CD8-positive, alpha-beta memory T cell (primary cell): ENCODE measurements around the gene ETV6. TPM values are rescaled to one million over a fixed set of nuclear protein-coding genes. Genes with fewer than 3 reads are reported as not detected.

ENCODE experiments used
- CTCF ChIA-PET: fragments of 350-600 bp; sonication (Branson Sonifier 250); formaldehyde crosslinking; loops from one replicate; lab custom pipeline; 2021; ENCODE audit warnings: antibody characterized with exemption; lab: Charles Lee
- POLR2A ChIA-PET: fragments of 350-600 bp; sonication (Branson Sonifier 250); formaldehyde crosslinking; loops from one replicate; lab custom pipeline; 2021; ENCODE audit warnings: antibody characterized with exemption; lab: Charles Lee
- DNase-seq, 5 donors: peaks; one replicate each; pipeline versions ENCODE4 v3.0.0 to v3.0.0-alpha.2; 2020 to 2022; ENCODE audit warnings: mixed read lengths in 1 of 5
- H3K27ac ChIP-seq: one replicate; pipeline ENCODE4 v1.7.0; 2013; ENCODE audit warnings: low read depth, mild to moderate bottlenecking, low read length, moderate library complexity
- H3K27me3 ChIP-seq: 2 replicates; pipeline ENCODE4 v1.7.0; 2013; ENCODE audit warnings: low read length, mild to moderate bottlenecking; ENCODE audit not compliant: insufficient read depth, poor library complexity, severe bottlenecking
- H3K36me3 ChIP-seq: 2 replicates; pipeline ENCODE4 v1.7.0; 2013; ENCODE audit warnings: mild to moderate bottlenecking, low read length, moderate library complexity; ENCODE audit not compliant: insufficient read depth
- H3K4me1 ChIP-seq: 2 replicates; pipeline ENCODE4 v1.7.0; 2013; ENCODE audit warnings: mild to moderate bottlenecking, low read length, moderate library complexity; ENCODE audit not compliant: insufficient read depth
- H3K4me3 ChIP-seq: 2 replicates; pipeline ENCODE4 v1.7.0; 2013; ENCODE audit warnings: mild to moderate bottlenecking, low read length
- H3K9me3 ChIP-seq: 2 replicates; pipeline ENCODE4 v1.7.0; 2013; ENCODE audit warnings: mild to moderate bottlenecking, low read length
- H3K27ac Mint-ChIP-seq, 8 donors: one replicate each; pipeline ENCODE4 v1.8.0; 2020 to 2021; ENCODE audit warnings: mixed read lengths in 8 of 8, mild to moderate bottlenecking in 6 of 8, inconsistent platforms in 3 of 8, moderate library complexity in 3 of 8
- H3K27me3 Mint-ChIP-seq, 2 donors: one replicate each; pipeline ENCODE4 v1.8.0; 2020 to 2021; ENCODE audit warnings: mixed read lengths in 2 of 2, mild to moderate bottlenecking in 1 of 2, moderate library complexity in 1 of 2
- H3K36me3 Mint-ChIP-seq, 3 donors: one replicate each; pipeline ENCODE4 v1.8.0; 2020 to 2021; ENCODE audit warnings: mixed read lengths in 3 of 3, inconsistent platforms in 1 of 3, mild to moderate bottlenecking in 1 of 3
- H3K4me1 Mint-ChIP-seq, 3 donors: one replicate each; pipeline ENCODE4 v1.8.0; 2020 to 2021; ENCODE audit warnings: mixed read lengths in 3 of 3, inconsistent platforms in 1 of 3, mild to moderate bottlenecking in 1 of 3
- H3K4me3 Mint-ChIP-seq, 7 donors: one replicate each; pipeline ENCODE4 v1.8.0; 2020 to 2021; ENCODE audit warnings: mixed read lengths in 7 of 7, mild to moderate bottlenecking in 6 of 7, moderate library complexity in 4 of 7, inconsistent platforms in 2 of 7
- H3K9me3 Mint-ChIP-seq, 5 donors: one replicate each; pipeline ENCODE4 v1.8.0; 2020 to 2022; ENCODE audit warnings: mixed read lengths in 5 of 5, mild to moderate bottlenecking in 3 of 5, moderate library complexity in 2 of 5, inconsistent platforms in 1 of 5
- polyA plus RNA-seq: library from polyadenylated mRNA; unstranded; fragments of 300-500 nt; fragmentation: Illumina TruSeq; gene quantifications from one replicate; pipeline ENCODE4 v1.2.3, GENCODE V29; 2021
- total RNA-seq, 2 experiments: library from RNA; stranded (reverse); gene quantifications; one replicate each; pipeline ENCODE4 v1.2.3, GENCODE V29; 2021

ETV6 gene
- total and polyA plus RNA-seq, 3 experiments from 2014 or later = 6.0 to 51.5 (median 49.3) TPM

- H3K4me1 ChIP-seq = no peaks in the 10 kb centered on the region
- H3K9me3 ChIP-seq = no peaks in the 10 kb centered on the region
- DNase-seq = no peak
- H3K27me3 Mint-ChIP-seq = no peaks in the 10 kb centered on the region
- H3K27me3 ChIP-seq = no peaks in the 10 kb centered on the region
- H3K9me3 Mint-ChIP-seq = no peaks in the 10 kb centered on the region
- H3K36me3 Mint-ChIP-seq = peaks cover 2 to 12% (median 3%) of the 10 kb centered on the region in 3 donors
- H3K27ac Mint-ChIP-seq = peak overlapping the region in 4 of 8 donors; percentile 16 to 44 (median 35)
- no peaks in the 10 kb centered on the region for H3K36me3 ChIP-seq
- ChIA-PET CTCF (no interaction called here), POLR2A (no interaction called here)
- no peak overlapping the region for H3K4me3 ChIP-seq
- H3K4me3 Mint-ChIP-seq = no peak overlapping the region
- peaks cover 15 to 35% (median 33%) of the 10 kb centered on the region in 3 donors for H3K4me1 Mint-ChIP-seq
- no peak overlapping the region for H3K27ac ChIP-seq
Observed at GRCh38 chr12:11706509-11707379, 57.3 kb downstream of the ETV6 start.

- DNase-seq = no peak
- Mint-ChIP-seq H3K36me3 (peaks cover 2 to 16% (median 3%) of the 10 kb centered on the region in 3 donors), H3K27ac (peak overlapping the region in 1 of 8 donors; percentile 64), H3K27me3 (no peaks in the 10 kb centered on the region), H3K9me3 (no peaks in the 10 kb centered on the region), H3K4me3 (no peak overlapping the region), H3K4me1 (peaks cover 11 to 32% (median 30%) of the 10 kb centered on the region in 3 donors)
- no peaks in the 10 kb centered on the region for H3K36me3 ChIP-seq
- no peaks in the 10 kb centered on the region for H3K9me3 ChIP-seq
- no peaks in the 10 kb centered on the region for H3K4me1 ChIP-seq
- CTCF ChIA-PET = no interaction called here
- H3K4me3 ChIP-seq = no peak overlapping the region
- no peaks in the 10 kb centered on the region for H3K27me3 ChIP-seq
- no peak overlapping the region for H3K27ac ChIP-seq
- POLR2A ChIA-PET = no interaction called here
Observed at GRCh38 chr12:11707535-11707934, 58.1 kb downstream of the ETV6 start.

GRCh38 chr12:11709513-11709912 lies 60.0 kb downstream of the ETV6 start:
- POLR2A ChIA-PET = no interaction called here
- H3K36me3 Mint-ChIP-seq = peaks cover under 1 to 16% (median 8%) of the 10 kb centered on the region in 3 donors

GRCh38 chr12:11710431-11710830 lies 61.0 kb downstream of the ETV6 start:
- H3K36me3 ChIP-seq = no peaks in the 10 kb centered on the region
- CTCF ChIA-PET = no interaction called here
- no peak for DNase-seq
- H3K9me3 ChIP-seq = no peaks in the 10 kb centered on the region
- POLR2A ChIA-PET = no interaction called here
- no peaks in the 10 kb centered on the region for H3K27me3 ChIP-seq
- no peak overlapping the region for H3K4me3 Mint-ChIP-seq
- H3K36me3 Mint-ChIP-seq = peaks cover 3 to 20% (median 16%) of the 10 kb centered on the region in 3 donors
- H3K9me3 Mint-ChIP-seq = no peaks in the 10 kb centered on the region
- no peaks in the 10 kb centered on the region for H3K4me1 ChIP-seq
- H3K27ac Mint-ChIP-seq = no peak overlapping the region
- no peaks in the 10 kb centered on the region for H3K27me3 Mint-ChIP-seq
- H3K4me3 ChIP-seq = no peak overlapping the region
- peaks cover 6 to 42% (median 33%) of the 10 kb centered on the region in 3 donors for H3K4me1 Mint-ChIP-seq
- H3K27ac ChIP-seq = no peak overlapping the region

More at GRCh38 chr12:11709513-11709912, 60.0 kb downstream of the ETV6 start:
- Histone ChIP-seq H3K36me3 (no peaks in the 10 kb centered on the region), H3K4me1 (no peaks in the 10 kb centered on the region), H3K9me3 (no peaks in the 10 kb centered on the region), H3K4me3 (no peak overlapping the region), H3K27me3 (no peaks in the 10 kb centered on the region), H3K27ac (no peak overlapping the region)
- Mint-ChIP-seq H3K9me3 (no peaks in the 10 kb centered on the region), H3K27me3 (no peaks in the 10 kb centered on the region), H3K27ac (peak overlapping the region in 3 of 8 donors; percentile 13 to 71 (median 17)), H3K4me3 (no peak overlapping the region), H3K4me1 (peaks cover 5 to 35% (median 33%) of the 10 kb centered on the region in 3 donors)
- CTCF ChIA-PET = no interaction called here
- no peak for DNase-seq

GRCh38 chr12:11710906-11711305 lies 61.4 kb downstream of the ETV6 start:
- Histone ChIP-seq H3K9me3 (no peaks in the 10 kb centered on the region), H3K27ac (no peak overlapping the region), H3K4me3 (no peak overlapping the region), H3K27me3 (no peaks in the 10 kb centered on the region), H3K4me1 (no peaks in the 10 kb centered on the region), H3K36me3 (no peaks in the 10 kb centered on the region)
- no peak for DNase-seq
- Mint-ChIP-seq H3K27ac (peak overlapping the region in 1 of 8 donors; percentile 40), H3K27me3 (no peaks in the 10 kb centered on the region), H3K9me3 (no peaks in the 10 kb centered on the region), H3K4me1 (peaks cover 9 to 42% (median 33%) of the 10 kb centered on the region in 3 donors), H3K36me3 (peaks cover 3 to 23% (median 16%) of the 10 kb centered on the region in 3 donors), H3K4me3 (no peak overlapping the region)
- ChIA-PET CTCF (no interaction called here), POLR2A (no interaction called here)

- Histone ChIP-seq H3K4me1 (no peaks in the 10 kb centered on the region), H3K27ac (no peak overlapping the region), H3K9me3 (no peaks in the 10 kb centered on the region), H3K4me3 (no peak overlapping the region), H3K36me3 (no peaks in the 10 kb centered on the region), H3K27me3 (no peaks in the 10 kb centered on the region)
- Mint-ChIP-seq H3K27ac (no peak overlapping the region), H3K4me1 (peaks cover 10 to 47% (median 39%) of the 10 kb centered on the region in 3 donors), H3K9me3 (no peaks in the 10 kb centered on the region), H3K4me3 (no peak overlapping the region), H3K27me3 (no peaks in the 10 kb centered on the region), H3K36me3 (peaks cover 3 to 24% (median 21%) of the 10 kb centered on the region in 3 donors)
- ChIA-PET POLR2A (no interaction called here), CTCF (no interaction called here)
- no peak for DNase-seq
Observed at GRCh38 chr12:11711651-11712327, 62.3 kb downstream of the ETV6 start.

GRCh38 chr12:11712491-11712890 lies 63.0 kb downstream of the ETV6 start:
- peaks cover 10 to 43% (median 39%) of the 10 kb centered on the region in 3 donors for H3K4me1 Mint-ChIP-seq
- no peaks in the 10 kb centered on the region for H3K27me3 Mint-ChIP-seq
- peaks cover 3 to 24% (median 23%) of the 10 kb centered on the region in 3 donors for H3K36me3 Mint-ChIP-seq
- H3K4me1 ChIP-seq = no peaks in the 10 kb centered on the region
- POLR2A ChIA-PET = no interaction called here
- DNase-seq = no peak
- no peak overlapping the region for H3K4me3 ChIP-seq
- CTCF ChIA-PET = no interaction called here
- H3K9me3 ChIP-seq = no peaks in the 10 kb centered on the region
- no peaks in the 10 kb centered on the region for H3K27me3 ChIP-seq
- H3K27ac ChIP-seq = no peak overlapping the region
- no peaks in the 10 kb centered on the region for H3K9me3 Mint-ChIP-seq
- H3K4me3 Mint-ChIP-seq = no peak overlapping the region
- no peak overlapping the region for H3K27ac Mint-ChIP-seq
- H3K36me3 ChIP-seq = no peaks in the 10 kb centered on the region

- Mint-ChIP-seq H3K4me3 (no peak overlapping the region), H3K36me3 (peaks cover 3 to 27% (median 25%) of the 10 kb centered on the region in 3 donors), H3K27ac (no peak overlapping the region), H3K9me3 (no peaks in the 10 kb centered on the region), H3K27me3 (no peaks in the 10 kb centered on the region), H3K4me1 (peaks cover 6 to 48% (median 39%) of the 10 kb centered on the region in 3 donors)
- Histone ChIP-seq H3K9me3 (no peaks in the 10 kb centered on the region), H3K27ac (no peak overlapping the region), H3K4me3 (no peak overlapping the region), H3K27me3 (no peaks in the 10 kb centered on the region), H3K36me3 (no peaks in the 10 kb centered on the region), H3K4me1 (no peaks in the 10 kb centered on the region)
- ChIA-PET CTCF (no interaction called here), POLR2A (no interaction called here)
- DNase-seq = no peak
Observed at GRCh38 chr12:11713202-11713601, 63.7 kb downstream of the ETV6 start.
